ENCODE results near the gene TMEM129.

The TMEM129 gene

DNA sequence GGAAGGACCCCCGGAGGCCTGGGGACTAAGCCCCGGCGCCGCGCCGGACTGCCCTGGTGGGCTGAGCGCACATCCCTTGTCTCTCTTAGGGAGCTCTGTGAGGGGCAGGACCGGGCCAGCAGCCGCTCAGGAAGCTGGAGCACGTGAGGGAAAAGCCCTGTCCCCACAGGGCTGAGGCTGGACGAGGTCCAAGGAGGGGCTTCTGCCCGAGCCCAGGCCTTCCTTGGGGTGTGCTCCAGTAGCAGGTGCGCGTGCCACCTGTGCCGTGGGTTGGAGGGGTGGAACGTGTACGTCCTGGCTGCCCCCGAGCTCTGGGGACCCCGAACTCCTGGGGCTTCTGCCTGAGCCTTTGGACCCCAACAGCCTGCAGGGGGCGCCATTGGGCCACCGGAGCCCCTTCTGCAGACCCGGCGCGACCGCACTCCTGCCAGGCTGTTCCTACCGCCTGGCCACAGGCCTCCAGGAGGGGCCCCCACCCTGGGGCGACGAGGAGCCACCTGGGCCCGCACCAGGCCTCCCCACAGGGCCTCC, 27.4 kb upstream of the TMEM129 start (continued):
- TF ChIP-seq ZNF391 (tag by site-specific recombination; IDR thresholded peaks at IDR 0.05; ENCODE audit: borderline replicate concordance, low read depth) (peak; percentile 43; the same call in 1 of the 2 replicates), ZNF426 (tag by site-specific recombination; IDR thresholded peaks at IDR 0.05) (no peak), ZNF830 (tag by site-specific recombination; IDR thresholded peaks at IDR 0.05; ENCODE audit: low read depth) (no peak), ZNF146 (tag by site-specific recombination; IDR thresholded peaks at IDR 0.05) (no peak), KLF1 (tag by site-specific recombination; IDR thresholded peaks at IDR 0.05) (no peak), ZFHX2 (tag by site-specific recombination; conservative IDR thresholded peaks at IDR 0.05) (no peak), ZNF114 (tag by site-specific recombination; IDR thresholded peaks at IDR 0.05) (no peak), ZEB2 (tag by site-specific recombination; IDR thresholded peaks at IDR 0.05) (peak; percentile 64), OSR2 (tag by site-specific recombination; IDR thresholded peaks at IDR 0.05) (0 out of 2 replicates have a peak, but pooled peaks have one; percentile 9), ZNF112 (tag by site-specific recombination; IDR thresholded peaks at IDR 0.05) (no peak), SP2 (tag by site-specific recombination; IDR thresholded peaks at IDR 0.05) (no peak), ZNF654 (tag by site-specific recombination; IDR thresholded peaks at IDR 0.05; ENCODE audit: low read depth) (peak; percentile 77)
- TF ChIP-seq, protein P1, sequence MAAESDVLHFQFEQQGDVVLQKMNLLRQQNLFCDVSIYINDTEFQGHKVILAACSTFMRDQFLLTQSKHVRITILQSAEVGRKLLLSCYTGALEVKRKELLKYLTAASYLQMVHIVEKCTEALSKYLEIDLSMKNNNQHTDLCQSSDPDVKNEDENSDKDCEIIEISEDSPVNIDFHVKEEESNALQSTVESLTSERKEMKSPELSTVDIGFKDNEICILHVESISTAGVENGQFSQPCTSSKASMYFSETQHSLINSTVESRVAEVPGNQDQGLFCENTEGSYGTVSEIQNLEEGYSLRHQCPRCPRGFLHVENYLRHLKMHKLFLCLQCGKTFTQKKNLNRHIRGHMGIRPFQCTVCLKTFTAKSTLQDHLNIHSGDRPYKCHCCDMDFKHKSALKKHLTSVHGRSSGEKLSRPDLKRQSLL (tag by site-specific recombination; IDR thresholded peaks at IDR 0.05) = no peak

DNA sequence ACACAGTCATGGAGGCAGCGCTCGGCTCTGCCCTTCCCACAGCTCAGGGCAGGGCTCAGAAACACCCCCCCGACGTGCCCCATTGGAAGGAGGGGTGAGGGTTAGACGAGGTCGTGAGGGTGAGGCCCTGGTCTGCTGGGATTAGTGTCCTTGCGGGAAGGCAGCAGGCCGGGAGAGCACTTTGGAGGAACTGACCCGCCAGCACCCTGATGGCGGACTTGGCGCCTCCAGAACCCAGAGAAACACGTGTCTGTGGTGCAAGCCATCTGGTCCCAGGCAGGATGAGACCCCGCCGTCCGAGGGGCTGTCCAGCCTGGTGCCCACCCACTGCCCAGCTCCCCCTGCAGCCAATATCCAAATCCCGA, 26.5 kb upstream of the TMEM129 start:
- CTCF ChIA-PET = interaction anchor here (0.7 to 8.0 kb wide), 12 partner anchors 8 to 258 kb away, joined by 3 to 148 read pairs (median 4); no protein-coding TSS in a partner anchor
- Histone ChIP-seq H3K9me3 (ENCODE audit: control insufficient read depth, insufficient read depth, low read depth, low read length) (no peaks in the 10 kb centered on the region), H3K4me3 (ENCODE audit: low read depth, low read length) (no peak overlapping the region), H3K27ac (ENCODE audit: extremely low read depth, low read depth, low read length) (no peak overlapping the region), H3K36me3 (ENCODE audit: control insufficient read depth in 2 of 2, insufficient read depth in 1 of 2, low read length in 2 of 2) (peaks cover 0 to 22% of the 10 kb centered on the region in 2 experiments; a peak in 2 of 3 replicates), H3K4me1 (ENCODE audit: control insufficient read depth, insufficient read depth, low read length) (no peaks in the 10 kb centered on the region)
- POLR2A ChIA-PET = interaction anchor here (1.2 to 2.2 kb wide), 3 partner anchors 30 to 62 kb away, joined by 4 to 7 read pairs (median 5); partner anchors contain the start of gene FGFR3
- TF ChIP-seq ZNF521 (tag by site-specific recombination; IDR thresholded peaks at IDR 0.05) (no peak), ZNF701 (tag by site-specific recombination; IDR thresholded peaks at IDR 0.05) (no peak), ZNF211 (tag by site-specific recombination; IDR thresholded peaks at IDR 0.05; ENCODE audit: low read depth) (no peak), ZNF214 (tag by site-specific recombination; IDR thresholded peaks at IDR 0.05; ENCODE audit: borderline replicate concordance) (no peak), ZNF138 (tag by site-specific recombination; IDR thresholded peaks at IDR 0.05; ENCODE audit: borderline replicate concordance) (no peak), ZNF585B (tag by site-specific recombination; IDR thresholded peaks at IDR 0.05) (no peak), ZSCAN30 (tag by site-specific recombination; IDR thresholded peaks at IDR 0.05) (no peak), ZNF324 (tag by site-specific recombination; IDR thresholded peaks at IDR 0.05) (no peak), SCRT1 (tag by site-specific recombination; IDR thresholded peaks at IDR 0.05; ENCODE audit: borderline replicate concordance) (no peak), EGR2 (tag by site-specific recombination; IDR thresholded peaks at IDR 0.05; ENCODE audit: low read depth) (no peak), GLI4 (tag by site-specific recombination; IDR thresholded peaks at IDR 0.05) (no peak), ZNF239 (tag by site-specific recombination; IDR thresholded peaks at IDR 0.05) (no peak), ZNF48 (tag by site-specific recombination; IDR thresholded peaks at IDR 0.05) (no peak), ZNF555 (tag by site-specific recombination; conservative IDR thresholded peaks at IDR 0.05) (no peak)
- TF ChIP-seq, protein P2, sequence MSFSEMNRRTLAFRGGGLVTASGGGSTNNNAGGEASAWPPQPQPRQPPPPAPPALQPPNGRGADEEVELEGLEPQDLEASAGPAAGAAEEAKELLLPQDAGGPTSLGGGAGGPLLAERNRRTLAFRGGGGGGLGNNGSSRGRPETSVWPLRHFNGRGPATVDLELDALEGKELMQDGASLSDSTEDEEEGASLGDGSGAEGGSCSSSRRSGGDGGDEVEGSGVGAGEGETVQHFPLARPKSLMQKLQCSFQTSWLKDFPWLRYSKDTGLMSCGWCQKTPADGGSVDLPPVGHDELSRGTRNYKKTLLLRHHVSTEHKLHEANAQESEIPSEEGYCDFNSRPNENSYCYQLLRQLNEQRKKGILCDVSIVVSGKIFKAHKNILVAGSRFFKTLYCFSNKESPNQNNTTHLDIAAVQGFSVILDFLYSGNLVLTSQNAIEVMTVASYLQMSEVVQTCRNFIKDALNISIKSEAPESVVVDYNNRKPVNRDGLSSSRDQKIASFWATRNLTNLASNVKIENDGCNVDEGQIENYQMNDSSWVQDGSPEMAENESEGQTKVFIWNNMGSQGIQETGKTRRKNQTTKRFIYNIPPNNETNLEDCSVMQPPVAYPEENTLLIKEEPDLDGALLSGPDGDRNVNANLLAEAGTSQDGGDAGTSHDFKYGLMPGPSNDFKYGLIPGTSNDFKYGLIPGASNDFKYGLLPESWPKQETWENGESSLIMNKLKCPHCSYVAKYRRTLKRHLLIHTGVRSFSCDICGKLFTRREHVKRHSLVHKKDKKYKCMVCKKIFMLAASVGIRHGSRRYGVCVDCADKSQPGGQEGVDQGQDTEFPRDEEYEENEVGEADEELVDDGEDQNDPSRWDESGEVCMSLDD (tag by site-specific recombination; IDR thresholded peaks at IDR 0.05) = no peak
- TF ChIP-seq, protein P3, sequence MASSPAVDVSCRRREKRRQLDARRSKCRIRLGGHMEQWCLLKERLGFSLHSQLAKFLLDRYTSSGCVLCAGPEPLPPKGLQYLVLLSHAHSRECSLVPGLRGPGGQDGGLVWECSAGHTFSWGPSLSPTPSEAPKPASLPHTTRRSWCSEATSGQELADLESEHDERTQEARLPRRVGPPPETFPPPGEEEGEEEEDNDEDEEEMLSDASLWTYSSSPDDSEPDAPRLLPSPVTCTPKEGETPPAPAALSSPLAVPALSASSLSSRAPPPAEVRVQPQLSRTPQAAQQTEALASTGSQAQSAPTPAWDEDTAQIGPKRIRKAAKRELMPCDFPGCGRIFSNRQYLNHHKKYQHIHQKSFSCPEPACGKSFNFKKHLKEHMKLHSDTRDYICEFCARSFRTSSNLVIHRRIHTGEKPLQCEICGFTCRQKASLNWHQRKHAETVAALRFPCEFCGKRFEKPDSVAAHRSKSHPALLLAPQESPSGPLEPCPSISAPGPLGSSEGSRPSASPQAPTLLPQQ (tag by site-specific recombination; IDR thresholded peaks at IDR 0.05) = no peak
